ENCODE data around the gene UNC13A. TPM values are rescaled to one million over a fixed set of nuclear protein-coding genes. Genes with fewer than 3 reads are reported as not detected.

The UNC13A gene
- total and polyA plus RNA-seq, 8 donors: under 0.01 to 2.2 (median 0.15) TPM; not detected in 1

- WGBS, 5 donors: 88 to 96% (median 95%) methylated on average over 7 to 22 of the region's 22 CpGs
- TF ChIP-seq POLR2AphosphoS5 (IDR thresholded peaks at IDR 0.05): no peak
- no peak for TF ChIP-seq EP300 (IDR thresholded peaks at IDR 0.05)
- TF ChIP-seq CTCF (IDR thresholded peaks at IDR 0.05): no peak
- TF ChIP-seq POLR2A (IDR thresholded peaks at IDR 0.05): no peak
- peaks cover 49 to 98% (median 93%) of the 10 kb centered on the region in 4 donors for H3K36me3 ChIP-seq
Observed at GRCh38 chr19:17733127-17733526, 45.0 kb upstream of the UNC13A start.

GRCh38 chr19:17727843-17728242, 39.7 kb upstream of the UNC13A start:
- no peak for DNase-seq
- Histone ChIP-seq H3K4me1 (peaks cover 0 to 43% (median 8%) of the 10 kb centered on the region in 4 donors), H3K9me3 (no peaks in the 10 kb centered on the region), H3K27me3 (no peaks in the 10 kb centered on the region), H3K36me3 (peaks cover 62 to 100% (median 100%) of the 10 kb centered on the region in 4 donors), H3K27ac (no peak overlapping the region), H3K4me3 (no peak overlapping the region)
- intact Hi-C loops (cut with DNase I; ENCODE audit: low total_unique reads): no loop called here
- 88 to 100% (median 90%) methylated on average over 1 to 19 of the region's 19 CpGs for WGBS, 5 donors
- no peak for TF ChIP-seq POLR2A (IDR thresholded peaks at IDR 0.05)
- no peak for TF ChIP-seq CTCF (IDR thresholded peaks at IDR 0.05)
- TF ChIP-seq POLR2AphosphoS5 (IDR thresholded peaks at IDR 0.05): no peak
- no peak for TF ChIP-seq EP300 (IDR thresholded peaks at IDR 0.05)

More at GRCh38 chr19:17733127-17733526, 45.0 kb upstream of the UNC13A start:
- Histone ChIP-seq H3K27ac (no peak overlapping the region), H3K4me1 (peaks cover 0 to 27% (median 2%) of the 10 kb centered on the region in 4 donors), H3K27me3 (no peaks in the 10 kb centered on the region), H3K4me3 (no peak overlapping the region), H3K9me3 (no peaks in the 10 kb centered on the region)
- intact Hi-C loops (cut with DNase I; ENCODE audit: low total_unique reads): no loop called here
- DNase-seq: no peak

DNA sequence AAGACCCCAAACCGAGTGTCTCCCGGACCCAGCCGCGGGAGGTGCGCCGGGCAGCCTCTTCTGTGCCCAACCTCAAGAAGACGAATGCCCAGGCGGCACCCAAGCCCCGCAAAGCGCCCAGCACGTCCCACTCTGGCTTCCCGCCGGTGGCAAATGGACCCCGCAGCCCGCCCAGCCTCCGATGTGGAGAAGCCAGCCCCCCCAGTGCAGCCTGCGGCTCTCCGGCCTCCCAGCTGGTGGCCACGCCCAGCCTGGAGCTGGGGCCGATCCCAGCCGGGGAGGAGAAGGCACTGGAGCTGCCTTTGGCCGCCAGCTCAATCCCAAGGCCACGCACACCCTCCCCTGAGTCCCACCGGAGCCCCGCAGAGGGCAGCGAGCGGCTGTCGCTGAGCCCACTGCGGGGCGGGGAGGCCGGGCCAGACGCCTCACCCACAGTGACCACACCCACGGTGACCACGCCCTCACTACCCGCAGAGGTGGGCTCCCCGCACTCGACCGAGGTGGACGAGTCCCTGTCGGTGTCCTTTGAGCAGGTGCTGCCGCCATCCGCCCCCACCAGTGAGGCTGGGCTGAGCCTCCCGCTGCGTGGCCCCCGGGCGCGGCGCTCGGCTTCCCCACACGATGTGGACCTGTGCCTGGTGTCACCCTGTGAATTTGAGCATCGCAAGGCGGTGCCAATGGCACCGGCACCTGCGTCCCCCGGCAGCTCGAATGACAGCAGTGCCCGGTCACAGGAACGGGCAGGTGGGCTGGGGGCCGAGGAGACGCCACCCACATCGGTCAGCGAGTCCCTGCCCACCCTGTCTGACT, 39.0 kb upstream of the UNC13A start:
- H3K27me3 ChIP-seq: no peaks in the 10 kb centered on the region
- TF ChIP-seq EP300 (IDR thresholded peaks at IDR 0.05): no peak
- no peak for TF ChIP-seq POLR2AphosphoS5 (IDR thresholded peaks at IDR 0.05)
- TF ChIP-seq CTCF (IDR thresholded peaks at IDR 0.05): no peak
- TF ChIP-seq POLR2A (IDR thresholded peaks at IDR 0.05): no peak
- intact Hi-C loops (cut with DNase I; ENCODE audit: low total_unique reads): no loop called here
- no peak overlapping the region for H3K4me3 ChIP-seq
- peaks cover 62 to 100% (median 95%) of the 10 kb centered on the region in 4 donors for H3K36me3 ChIP-seq
- 81 to 93% (median 86%) methylated on average over 15 to 62 of the region's 62 CpGs for WGBS, 5 donors
- no peak for DNase-seq
- no peaks in the 10 kb centered on the region for H3K9me3 ChIP-seq
- peaks cover 4 to 44% (median 14%) of the 10 kb centered on the region in 4 donors for H3K4me1 ChIP-seq
- no peak overlapping the region for H3K27ac ChIP-seq

DNA sequence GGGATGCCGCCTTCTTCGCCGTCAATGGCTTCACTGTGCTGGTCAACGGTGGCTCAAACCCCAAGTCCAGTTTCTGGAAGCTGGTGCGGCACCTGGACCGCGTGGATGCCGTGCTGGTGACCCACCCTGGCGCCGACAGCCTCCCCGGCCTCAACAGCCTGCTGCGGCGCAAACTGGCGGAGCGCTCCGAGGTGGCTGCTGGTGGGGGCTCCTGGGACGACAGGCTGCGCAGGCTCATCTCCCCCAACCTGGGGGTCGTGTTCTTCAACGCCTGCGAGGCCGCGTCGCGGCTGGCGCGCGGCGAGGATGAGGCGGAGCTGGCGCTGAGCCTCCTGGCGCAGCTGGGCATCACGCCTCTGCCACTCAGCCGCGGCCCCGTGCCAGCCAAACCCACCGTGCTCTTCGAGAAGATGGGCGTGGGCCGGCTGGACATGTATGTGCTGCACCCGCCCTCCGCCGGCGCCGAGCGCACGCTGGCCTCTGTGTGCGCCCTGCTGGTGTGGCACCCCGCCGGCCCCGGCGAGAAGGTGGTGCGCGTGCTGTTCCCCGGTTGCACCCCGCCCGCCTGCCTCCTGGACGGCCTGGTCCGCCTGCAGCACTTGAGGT, 38.1 kb upstream of the UNC13A start:
- no peak for DNase-seq
- no peak for TF ChIP-seq CTCF (IDR thresholded peaks at IDR 0.05)
- TF ChIP-seq POLR2A (IDR thresholded peaks at IDR 0.05): no peak
- TF ChIP-seq EP300 (IDR thresholded peaks at IDR 0.05): no peak
- TF ChIP-seq POLR2AphosphoS5 (IDR thresholded peaks at IDR 0.05): no peak
- Histone ChIP-seq H3K27me3 (no peaks in the 10 kb centered on the region), H3K4me3 (no peak overlapping the region), H3K27ac (no peak overlapping the region), H3K36me3 (peaks cover 56 to 98% (median 86%) of the 10 kb centered on the region in 4 donors), H3K4me1 (peaks cover 13 to 44% (median 21%) of the 10 kb centered on the region in 4 donors), H3K9me3 (no peaks in the 10 kb centered on the region)
- intact Hi-C loops (cut with DNase I; ENCODE audit: low total_unique reads): no loop called here
- 94% methylated on average over 31 to 59 of the region's 59 CpGs for WGBS, 5 donors

Measured in stomach (tissue), 9 donors.